ENCODE measurements around the gene CLEC1B. TPM values are rescaled to one million over a fixed set of nuclear protein-coding genes. Genes with fewer than 3 reads are reported as not detected.
"Not testable (repeated sequence)": the region's sequence is repeated elsewhere in the genome, so short reads cannot be mapped to it uniquely, and the experiment has no call there.

The CLEC1B gene
- total RNA-seq, 2 donors from 2014 or later: not detected

DNA sequence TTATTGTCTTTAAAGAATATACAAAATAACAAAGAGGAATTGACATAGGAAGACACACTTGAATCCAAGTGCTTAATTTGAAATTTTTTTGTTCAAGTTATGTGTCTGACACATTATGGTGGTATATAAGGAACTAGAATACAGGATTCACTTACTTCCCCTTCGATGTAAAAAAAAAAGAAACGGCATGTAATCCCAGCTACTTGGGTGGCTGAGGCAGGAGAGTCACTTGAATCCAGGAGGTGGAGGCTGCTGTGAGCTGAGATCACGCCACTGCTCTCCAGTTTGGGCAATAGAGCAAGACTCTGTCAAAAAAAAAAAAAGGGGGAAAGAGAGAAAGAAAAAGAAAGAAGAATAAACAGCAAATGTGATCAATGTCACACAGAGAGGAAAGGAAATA, 18.8 kb downstream of the CLEC1B start:
- Histone ChIP-seq H3K27ac (ENCODE audit: low read depth, low read length) (no peak overlapping the region), H3K4me1 (ENCODE audit: control insufficient read depth, insufficient read depth, low read length) (no peaks in the 10 kb centered on the region), H3K36me3 (ENCODE audit: control insufficient read depth, insufficient read depth, low read length) (no peaks in the 10 kb centered on the region), H3K4me3 (ENCODE audit: low read length) (no peak overlapping the region), H3K27me3 (ENCODE audit: control insufficient read depth, insufficient read depth, low read length, poor library complexity, severe bottlenecking) (no peaks in the 10 kb centered on the region), H3K9me3 (ENCODE audit: control insufficient read depth, low read length) (peaks cover 10% of the 10 kb centered on the region), H3K9ac (ENCODE audit: extremely low read depth, low read length, poor library complexity, severe bottlenecking) (no peak overlapping the region)
- Mint-ChIP-seq H3K4me1 (peaks cover 3% of the 10 kb centered on the region), H3K27me3 (ENCODE audit: insufficient read depth) (no peaks in the 10 kb centered on the region), H3K36me3 (ENCODE audit: low read depth) (peaks cover 5% of the 10 kb centered on the region), H3K4me3 (no peak overlapping the region), H3K27ac (no peak overlapping the region), H3K9me3 (peaks cover 25% of the 10 kb centered on the region)
- WGBS, 2 experiments (ENCODE audit: insufficient coverage in 1 of 2, insufficient read length in 1 of 2): 89 to 100% methylated on average over 2 to 3 of the region's 3 CpGs
- TF ChIP-seq, protein P1, sequence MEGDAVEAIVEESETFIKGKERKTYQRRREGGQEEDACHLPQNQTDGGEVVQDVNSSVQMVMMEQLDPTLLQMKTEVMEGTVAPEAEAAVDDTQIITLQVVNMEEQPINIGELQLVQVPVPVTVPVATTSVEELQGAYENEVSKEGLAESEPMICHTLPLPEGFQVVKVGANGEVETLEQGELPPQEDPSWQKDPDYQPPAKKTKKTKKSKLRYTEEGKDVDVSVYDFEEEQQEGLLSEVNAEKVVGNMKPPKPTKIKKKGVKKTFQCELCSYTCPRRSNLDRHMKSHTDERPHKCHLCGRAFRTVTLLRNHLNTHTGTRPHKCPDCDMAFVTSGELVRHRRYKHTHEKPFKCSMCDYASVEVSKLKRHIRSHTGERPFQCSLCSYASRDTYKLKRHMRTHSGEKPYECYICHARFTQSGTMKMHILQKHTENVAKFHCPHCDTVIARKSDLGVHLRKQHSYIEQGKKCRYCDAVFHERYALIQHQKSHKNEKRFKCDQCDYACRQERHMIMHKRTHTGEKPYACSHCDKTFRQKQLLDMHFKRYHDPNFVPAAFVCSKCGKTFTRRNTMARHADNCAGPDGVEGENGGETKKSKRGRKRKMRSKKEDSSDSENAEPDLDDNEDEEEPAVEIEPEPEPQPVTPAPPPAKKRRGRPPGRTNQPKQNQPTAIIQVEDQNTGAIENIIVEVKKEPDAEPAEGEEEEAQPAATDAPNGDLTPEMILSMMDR (conservative IDR thresholded peaks at IDR 0.05): no peak
- no peak for DNase-seq

DNA sequence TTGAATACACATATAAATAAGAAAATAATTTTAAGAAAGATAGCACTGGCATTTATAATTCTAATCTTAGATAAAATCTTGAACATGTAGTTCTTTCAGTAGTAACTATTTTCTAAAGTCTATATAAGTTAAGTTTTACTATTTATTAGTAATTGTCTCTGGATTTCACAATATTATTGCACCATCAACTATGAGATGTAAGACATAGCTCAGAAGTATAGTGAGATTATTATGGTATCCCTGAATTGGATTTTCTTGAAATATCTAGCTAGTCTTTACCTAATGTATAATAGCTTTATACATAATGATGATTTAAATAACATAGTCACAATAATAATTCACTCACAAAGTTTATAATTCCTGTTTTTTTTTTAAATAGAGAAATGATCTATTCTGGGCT, 21.0 kb downstream of the CLEC1B start:
- H3K9me3 ChIP-seq (ENCODE audit: control insufficient read depth, low read length): peaks cover 16% of the 10 kb centered on the region
- no peak overlapping the region for H3K9ac ChIP-seq (ENCODE audit: extremely low read depth, low read length, poor library complexity, severe bottlenecking)
- Mint-ChIP-seq H3K4me1 (no peaks in the 10 kb centered on the region), H3K27ac (no peak overlapping the region), H3K4me3 (no peak overlapping the region), H3K27me3 (ENCODE audit: insufficient read depth) (no peaks in the 10 kb centered on the region), H3K9me3 (peaks cover 31% of the 10 kb centered on the region), H3K36me3 (ENCODE audit: low read depth) (peaks cover 7% of the 10 kb centered on the region)
- H3K27ac ChIP-seq (ENCODE audit: low read depth, low read length): no peak overlapping the region
- DNase-seq: no peak
- TF ChIP-seq, protein P1 (conservative IDR thresholded peaks at IDR 0.05): no peak
- H3K36me3 ChIP-seq (ENCODE audit: control insufficient read depth, insufficient read depth, low read length): no peaks in the 10 kb centered on the region
- no peaks in the 10 kb centered on the region for H3K4me1 ChIP-seq (ENCODE audit: control insufficient read depth, insufficient read depth, low read length)
- no peak overlapping the region for H3K4me3 ChIP-seq (ENCODE audit: low read length)
- H3K27me3 ChIP-seq (ENCODE audit: control insufficient read depth, insufficient read depth, low read length, poor library complexity, severe bottlenecking): no peaks in the 10 kb centered on the region

DNA sequence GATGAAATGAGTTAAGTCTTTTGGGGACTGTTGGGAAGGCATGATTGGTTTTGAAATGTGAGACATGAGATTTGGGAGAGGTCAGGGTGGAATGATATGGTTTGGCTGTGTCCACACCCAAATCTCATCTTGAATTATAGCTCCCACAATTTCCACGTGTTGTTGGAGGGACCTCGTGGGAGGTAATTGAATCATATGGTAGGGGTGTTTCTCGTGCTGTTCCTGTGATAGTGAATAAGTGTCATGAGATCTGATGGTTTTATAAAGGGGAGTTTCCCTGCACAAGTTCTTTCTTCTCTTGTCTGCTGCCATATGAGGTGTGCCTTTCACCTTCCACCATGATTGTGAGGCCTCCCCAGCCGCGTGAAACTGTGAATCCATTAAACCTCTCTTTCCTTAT, 22.3 kb downstream of the CLEC1B start:
- WGBS, 2 experiments (ENCODE audit: insufficient coverage in 1 of 2, insufficient read length in 1 of 2): 61 to 71% methylated on average over 1 to 5 of the region's 5 CpGs
- H3K9ac ChIP-seq (ENCODE audit: extremely low read depth, low read length, poor library complexity, severe bottlenecking); H3K27me3 Mint-ChIP-seq (ENCODE audit: insufficient read depth); H3K36me3 ChIP-seq (ENCODE audit: control insufficient read depth, insufficient read depth, low read length); H3K36me3 Mint-ChIP-seq (ENCODE audit: low read depth); H3K4me1 ChIP-seq (ENCODE audit: control insufficient read depth, insufficient read depth, low read length); DNase-seq; H3K4me1 Mint-ChIP-seq; H3K4me3 ChIP-seq (ENCODE audit: low read length); H3K27ac ChIP-seq (ENCODE audit: low read depth, low read length); H3K27me3 ChIP-seq (ENCODE audit: control insufficient read depth, insufficient read depth, low read length, poor library complexity, severe bottlenecking); H3K27ac Mint-ChIP-seq; H3K4me3 Mint-ChIP-seq: not testable (repeated sequence)
- H3K9me3 ChIP-seq (ENCODE audit: control insufficient read depth, low read length): peaks cover 16% of the 10 kb centered on the region
- H3K9me3 Mint-ChIP-seq: peaks cover 31% of the 10 kb centered on the region

DNA sequence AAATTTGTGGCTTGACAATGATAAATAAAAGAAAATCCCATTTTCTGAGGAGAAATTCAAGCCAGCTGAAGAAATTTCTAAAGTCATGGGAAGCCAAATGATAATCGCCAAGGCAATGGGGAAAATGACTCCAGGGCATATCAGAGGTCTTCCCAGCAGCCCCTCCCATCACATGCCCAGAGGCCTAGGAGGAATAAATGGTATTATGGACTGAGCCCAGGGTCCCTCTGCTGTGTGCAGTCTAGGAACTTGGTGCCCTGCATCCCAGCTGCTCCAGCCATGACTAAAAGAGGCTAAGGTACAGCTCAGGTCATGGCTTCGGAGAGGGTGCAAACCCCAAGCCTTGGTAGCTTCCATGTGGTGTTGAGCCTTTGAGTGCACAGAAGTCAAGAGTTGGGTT, 23.3 kb downstream of the CLEC1B start:
- 93 to 94% methylated on average over 2 of the region's 2 CpGs for WGBS, 2 experiments (ENCODE audit: insufficient coverage in 1 of 2, insufficient read length in 1 of 2)
- H3K4me1 ChIP-seq (ENCODE audit: control insufficient read depth, insufficient read depth, low read length): no peaks in the 10 kb centered on the region
- no peak overlapping the region for H3K4me3 ChIP-seq (ENCODE audit: low read length)
- no peak for DNase-seq
- Mint-ChIP-seq H3K27me3 (ENCODE audit: insufficient read depth) (no peaks in the 10 kb centered on the region), H3K36me3 (ENCODE audit: low read depth) (peaks cover 7% of the 10 kb centered on the region), H3K4me3 (no peak overlapping the region), H3K9me3 (peaks cover 31% of the 10 kb centered on the region), H3K27ac (no peak overlapping the region), H3K4me1 (no peaks in the 10 kb centered on the region)
- TF ChIP-seq, protein P1 (conservative IDR thresholded peaks at IDR 0.05): no peak
- H3K27me3 ChIP-seq (ENCODE audit: control insufficient read depth, insufficient read depth, low read length, poor library complexity, severe bottlenecking): no peaks in the 10 kb centered on the region
- no peaks in the 10 kb centered on the region for H3K36me3 ChIP-seq (ENCODE audit: control insufficient read depth, insufficient read depth, low read length)
- no peak overlapping the region for H3K27ac ChIP-seq (ENCODE audit: low read depth, low read length)
- H3K9me3 ChIP-seq (ENCODE audit: control insufficient read depth, low read length): peaks cover 16% of the 10 kb centered on the region
- H3K9ac ChIP-seq (ENCODE audit: extremely low read depth, low read length, poor library complexity, severe bottlenecking): no peak overlapping the region

DNA sequence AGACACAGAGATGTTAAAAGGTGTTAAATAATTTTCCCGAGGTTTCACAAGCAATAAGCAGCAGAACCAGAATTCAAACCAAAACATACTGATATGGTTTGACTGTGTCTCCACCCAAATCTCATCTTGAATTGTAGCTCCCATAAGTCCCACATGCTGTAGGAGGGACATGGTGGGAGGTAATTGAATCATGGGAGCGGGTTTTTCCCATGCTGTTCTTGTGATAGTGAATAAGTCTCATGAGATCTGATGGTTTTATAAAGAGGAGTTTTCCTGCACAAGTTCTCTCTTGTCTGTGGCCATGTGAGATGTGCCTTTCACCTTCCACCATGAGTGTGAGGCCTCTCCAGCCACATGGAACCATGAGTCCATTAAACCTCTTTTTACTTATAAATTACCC, 24.2 kb downstream of the CLEC1B start:
- H3K27me3 ChIP-seq (ENCODE audit: control insufficient read depth, insufficient read depth, low read length, poor library complexity, severe bottlenecking); H3K4me1 ChIP-seq (ENCODE audit: control insufficient read depth, insufficient read depth, low read length); H3K36me3 Mint-ChIP-seq (ENCODE audit: low read depth); H3K4me3 Mint-ChIP-seq; H3K4me3 ChIP-seq (ENCODE audit: low read length); H3K4me1 Mint-ChIP-seq; H3K27ac ChIP-seq (ENCODE audit: low read depth, low read length); H3K9ac ChIP-seq (ENCODE audit: extremely low read depth, low read length, poor library complexity, severe bottlenecking); H3K27me3 Mint-ChIP-seq (ENCODE audit: insufficient read depth); H3K36me3 ChIP-seq (ENCODE audit: control insufficient read depth, insufficient read depth, low read length); H3K27ac Mint-ChIP-seq; DNase-seq: not testable (repeated sequence)
- peaks cover 31% of the 10 kb centered on the region for H3K9me3 Mint-ChIP-seq
- peaks cover 16% of the 10 kb centered on the region for H3K9me3 ChIP-seq (ENCODE audit: control insufficient read depth, low read length)
- 85 to 100% methylated on average over 2 of the region's 2 CpGs for WGBS, 2 experiments (ENCODE audit: insufficient coverage in 1 of 2, insufficient read length in 1 of 2)
